Measurements from ENCODE around the gene ATG4C. TPM values are rescaled to one million over a fixed set of nuclear protein-coding genes. Genes with fewer than 3 reads are reported as not detected.

ATG4C gene
- total RNA-seq, 1 experiment from 2014 or later: 13.1 TPM

DNA sequence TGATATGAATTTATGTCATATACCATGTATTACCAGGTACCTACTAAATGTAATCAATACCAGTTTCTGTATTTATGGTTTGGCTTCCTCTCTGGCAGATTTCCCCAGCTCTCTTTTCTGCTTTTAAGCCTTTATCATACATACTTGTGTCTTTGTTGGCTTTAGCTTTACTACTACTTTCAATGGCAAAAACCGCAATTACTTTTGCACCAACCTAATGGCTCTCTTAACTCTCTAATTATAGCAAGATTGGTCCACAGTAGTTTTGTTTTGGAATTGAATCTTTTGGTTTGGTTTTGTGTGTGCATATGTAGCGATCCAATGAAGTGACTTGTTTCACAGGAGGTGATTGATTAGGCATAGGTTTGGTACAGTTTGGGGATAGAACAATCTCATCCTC lies 93.6 kb downstream of the ATG4C start:
- Histone ChIP-seq H4K91ac (ENCODE audit: insufficient read length, low read depth, low read length) (no peak overlapping the region), H2BK15ac (ENCODE audit: low read depth, low read length) (no peak overlapping the region), H4K5ac (ENCODE audit: insufficient read length, low read depth, low read length) (no peak overlapping the region), H3K79me2 (ENCODE audit: insufficient read depth, low read length) (no peaks in the 10 kb centered on the region), H2BK20ac (ENCODE audit: low read depth, low read length, poor library complexity, severe bottlenecking) (no peak overlapping the region), H3K4me1 (ENCODE audit: insufficient read depth, low read length) (peaks cover 3% of the 10 kb centered on the region; the same call in 1 of the 2 replicates), H3K18ac (ENCODE audit: insufficient read length, low read depth, low read length) (no peak overlapping the region), H3K4ac (ENCODE audit: low read depth, low read length) (no peak overlapping the region), H3K4me2 (ENCODE audit: insufficient read depth, insufficient read length, low read length) (no peak overlapping the region), H2BK12ac (ENCODE audit: insufficient read length, low read depth, low read length) (no peak overlapping the region), H3K56ac (ENCODE audit: insufficient read length, low read depth, low read length) (no peak overlapping the region), H3T11ph (ENCODE audit: low read length) (no peak overlapping the region), H3K27me3 (ENCODE audit: insufficient read depth, low read length) (no peaks in the 10 kb centered on the region), H3K9ac (ENCODE audit: extremely low read depth, insufficient read length, low read length) (no peak overlapping the region), H4K8ac (replicated peaks; ENCODE audit: insufficient read length, low read depth, low read length) (no peak overlapping the region), H2BK5ac (ENCODE audit: insufficient read length, low read length) (no peak overlapping the region), H3K9me3 (ENCODE audit: control insufficient read depth, low read depth, low read length) (no peaks in the 10 kb centered on the region), H3K14ac (ENCODE audit: insufficient read depth, low read length) (no peak overlapping the region), H2BK120ac (ENCODE audit: low read depth, low read length, poor library complexity, severe bottlenecking) (no peak overlapping the region), H4K20me1 (ENCODE audit: control insufficient read depth, insufficient read depth, insufficient read length) (no peaks in the 10 kb centered on the region), H3K79me1 (ENCODE audit: insufficient read depth, low read depth, low read length, poor library complexity, severe bottlenecking) (no peaks in the 10 kb centered on the region), H2AFZ (ENCODE audit: low read length) (no peak overlapping the region), H2AK5ac (ENCODE audit: insufficient read length, low read length) (no peak overlapping the region), H3K23me2 (ENCODE audit: insufficient read length, low read depth, low read length, poor library complexity, severe bottlenecking) (no peaks in the 10 kb centered on the region), H3K23ac (ENCODE audit: insufficient read length, low read depth, low read length) (no peak overlapping the region), H3K27ac (ENCODE audit: insufficient read length, low read depth, low read length) (no peak overlapping the region)
- no peaks in the 10 kb centered on the region for H3K27me3 Mint-ChIP-seq (ENCODE audit: low read depth)
- H3K27ac Mint-ChIP-seq: no peak overlapping the region
- no peak overlapping the region for H3K4me3 Mint-ChIP-seq
- WGBS (ENCODE audit: extremely low coverage, insufficient read length, low lambda C conversion rate): no CpG with 5 or more reads among the region's 2 CpGs
- DNase-seq: no peak
- TF ChIP-seq, protein P1, sequence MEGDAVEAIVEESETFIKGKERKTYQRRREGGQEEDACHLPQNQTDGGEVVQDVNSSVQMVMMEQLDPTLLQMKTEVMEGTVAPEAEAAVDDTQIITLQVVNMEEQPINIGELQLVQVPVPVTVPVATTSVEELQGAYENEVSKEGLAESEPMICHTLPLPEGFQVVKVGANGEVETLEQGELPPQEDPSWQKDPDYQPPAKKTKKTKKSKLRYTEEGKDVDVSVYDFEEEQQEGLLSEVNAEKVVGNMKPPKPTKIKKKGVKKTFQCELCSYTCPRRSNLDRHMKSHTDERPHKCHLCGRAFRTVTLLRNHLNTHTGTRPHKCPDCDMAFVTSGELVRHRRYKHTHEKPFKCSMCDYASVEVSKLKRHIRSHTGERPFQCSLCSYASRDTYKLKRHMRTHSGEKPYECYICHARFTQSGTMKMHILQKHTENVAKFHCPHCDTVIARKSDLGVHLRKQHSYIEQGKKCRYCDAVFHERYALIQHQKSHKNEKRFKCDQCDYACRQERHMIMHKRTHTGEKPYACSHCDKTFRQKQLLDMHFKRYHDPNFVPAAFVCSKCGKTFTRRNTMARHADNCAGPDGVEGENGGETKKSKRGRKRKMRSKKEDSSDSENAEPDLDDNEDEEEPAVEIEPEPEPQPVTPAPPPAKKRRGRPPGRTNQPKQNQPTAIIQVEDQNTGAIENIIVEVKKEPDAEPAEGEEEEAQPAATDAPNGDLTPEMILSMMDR (conservative IDR thresholded peaks at IDR 0.05): no peak
- peaks cover 1 to 8% (median 3%) of the 10 kb centered on the region in 3 experiments; a peak in 2 of 7 replicates for H3K36me3 Mint-ChIP-seq (ENCODE audit: insufficient read depth in 1 of 3, low read depth in 3 of 3)
- peaks cover 5% of the 10 kb centered on the region in 2 experiments for H3K4me1 Mint-ChIP-seq
- peaks cover 9 to 10% of the 10 kb centered on the region in 2 experiments; a peak in 4 of 5 replicates for H3K9me3 Mint-ChIP-seq

All from H9 (cell line).